Gastrocnemius medialis (tissue), 4 donors: ENCODE measurements around the gene SLC7A11. TPM values are rescaled to one million over a fixed set of nuclear protein-coding genes. Genes with fewer than 3 reads are reported as not detected.

Experiments used
- ATAC-seq, 2 donors: fragments of 150-250 bp; one replicate each; pipeline ENCODE4 v1.9.1; 2016
- DNase-seq, 2 donors: peaks; one replicate each; pipeline ENCODE4 v3.0.0-alpha.2; 2019
- H3K27ac ChIP-seq, 4 donors: fragments of 200-600 bp; sonication (generic); 1 replicate in 1 of 4; 2 replicates in 3 of 4; pipeline ENCODE4 v1.5.1; 2016 to 2018; ENCODE audit warnings: mild to moderate bottlenecking in 2 of 4, moderate library complexity in 1 of 4
- H3K27me3 ChIP-seq, 3 donors: fragments of 200-600 bp; sonication (generic) in 2 of 3; 1 replicate in 1 of 3; 2 replicates in 2 of 3; pipeline versions ENCODE4 v1.5.1 to v1.6.0; 2016 to 2019; ENCODE audit warnings: mild to moderate bottlenecking in 1 of 3, moderate library complexity in 1 of 3
- H3K36me3 ChIP-seq, 2 donors: fragments of 200-600 bp; sonication (generic) in 1 of 2; one replicate each; pipeline ENCODE4 v1.5.1; 2017 to 2018
- H3K4me1 ChIP-seq, 2 donors: fragments of 200-600 bp; sonication (generic) in 1 of 2; one replicate each; pipeline ENCODE4 v1.5.1; 2016 to 2017; ENCODE audit warnings: mild to moderate bottlenecking in 2 of 2
- H3K4me3 ChIP-seq, 4 donors: fragments of 200-600 bp; sonication (generic) in 3 of 4; 1 replicate in 1 of 4; 2 replicates in 3 of 4; pipeline ENCODE4 v1.5.1; 2016 to 2019; ENCODE audit warnings: mild to moderate bottlenecking in 2 of 4
- H3K9me3 ChIP-seq, 3 donors: fragments of 200-600 bp; sonication (generic) in 2 of 3; 1 replicate in 1 of 3; 2 replicates in 2 of 3; pipeline ENCODE4 v1.5.1; 2016 to 2019
- POLR2A ChIP-seq, 2 donors: fragments of 450-650 bp; IDR thresholded peaks; one replicate each; pipeline ENCODE4 v1.6.1; 2017; ENCODE audit warnings: antibody characterized with exemption in 2 of 2, mild to moderate bottlenecking in 2 of 2, moderate library complexity in 2 of 2
- in situ Hi-C, 4 donors: fragments of 200-750 bp; cut with MboI; loops; one replicate each; pipeline versions ENCODE4 v1.15.0 to v1.8.0; 2017; ENCODE audit warnings: low sequenced_read_pairs in 4 of 4
- intact Hi-C: fragments of 100-400 bp; cut with DNase I; formaldehyde crosslinking; loops from one replicate; pipeline ENCODE4 v1.15.1; 2023; ENCODE audit warnings: low total_unique reads
- total RNA-seq, 4 donors: library from RNA; depleted of rRNA; stranded (reverse); fragments of >200 nt; gene quantifications; one replicate each; pipeline versions ENCODE4 v1.1.0 to v1.2.3, GENCODE V29; 2016
- TF ChIP-seq, protein P1 (sequence below), 5 experiments: fragments of 450-650 bp in 3 of 5; fragments of 200-600 bp in 2 of 5; sonication (generic) in 2 of 5; IDR thresholded peaks in 4 of 5; conservative IDR thresholded peaks in 1 of 5; 1 replicate in 4 of 5; 2 replicates in 1 of 5; pipeline ENCODE4 v1.5.1; 2016 to 2019; ENCODE audit warnings: antibody characterized with exemption in 5 of 5, mild to moderate bottlenecking in 3 of 5, moderate library complexity in 3 of 5

SLC7A11 gene
- total RNA-seq, 4 donors from 2014 or later: 0.10 to 0.11 TPM; not detected in 2

DNA sequence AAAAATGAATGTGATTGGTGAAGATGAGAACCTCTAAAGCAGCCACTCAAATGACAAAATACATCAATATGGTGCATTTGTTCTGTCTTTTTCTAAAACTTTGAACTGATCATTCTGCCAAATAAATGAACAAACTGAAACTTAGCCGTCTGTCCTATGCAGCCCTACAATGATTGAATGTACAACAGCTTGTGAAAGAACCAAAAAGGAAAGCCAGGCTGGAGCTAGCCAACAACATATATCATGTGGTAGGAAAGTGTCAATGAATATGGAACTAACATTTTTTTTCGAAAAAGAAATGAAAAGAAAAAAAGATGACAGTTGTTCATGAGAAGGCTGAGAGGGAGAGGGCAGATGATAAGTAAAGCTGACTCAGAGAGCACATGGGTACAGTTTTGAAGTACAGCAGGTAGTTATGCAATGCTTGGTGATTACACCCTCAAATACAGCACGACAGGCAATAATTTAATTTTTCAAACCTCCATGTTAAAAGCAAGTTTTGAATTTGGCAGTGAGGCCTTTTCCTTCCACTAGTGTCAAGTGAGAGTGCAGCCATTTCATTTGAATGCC lies 21.2 kb upstream of the SLC7A11 start:
- Histone ChIP-seq H3K27ac (no peak overlapping the region), H3K36me3 (no peaks in the 10 kb centered on the region), H3K4me1 (no peaks in the 10 kb centered on the region), H3K27me3 (no peaks in the 10 kb centered on the region), H3K9me3 (no peaks in the 10 kb centered on the region), H3K4me3 (no peak overlapping the region)
- DNase-seq (no peak), ATAC-seq (no peak)
- in situ Hi-C loops (no loop called here), intact Hi-C loops (no loop called here)
- no peak for TF ChIP-seq POLR2A (IDR thresholded peaks at IDR 0.05)
- TF ChIP-seq, protein P1, sequence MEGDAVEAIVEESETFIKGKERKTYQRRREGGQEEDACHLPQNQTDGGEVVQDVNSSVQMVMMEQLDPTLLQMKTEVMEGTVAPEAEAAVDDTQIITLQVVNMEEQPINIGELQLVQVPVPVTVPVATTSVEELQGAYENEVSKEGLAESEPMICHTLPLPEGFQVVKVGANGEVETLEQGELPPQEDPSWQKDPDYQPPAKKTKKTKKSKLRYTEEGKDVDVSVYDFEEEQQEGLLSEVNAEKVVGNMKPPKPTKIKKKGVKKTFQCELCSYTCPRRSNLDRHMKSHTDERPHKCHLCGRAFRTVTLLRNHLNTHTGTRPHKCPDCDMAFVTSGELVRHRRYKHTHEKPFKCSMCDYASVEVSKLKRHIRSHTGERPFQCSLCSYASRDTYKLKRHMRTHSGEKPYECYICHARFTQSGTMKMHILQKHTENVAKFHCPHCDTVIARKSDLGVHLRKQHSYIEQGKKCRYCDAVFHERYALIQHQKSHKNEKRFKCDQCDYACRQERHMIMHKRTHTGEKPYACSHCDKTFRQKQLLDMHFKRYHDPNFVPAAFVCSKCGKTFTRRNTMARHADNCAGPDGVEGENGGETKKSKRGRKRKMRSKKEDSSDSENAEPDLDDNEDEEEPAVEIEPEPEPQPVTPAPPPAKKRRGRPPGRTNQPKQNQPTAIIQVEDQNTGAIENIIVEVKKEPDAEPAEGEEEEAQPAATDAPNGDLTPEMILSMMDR (IDR thresholded peaks at IDR 0.05 in 4 of 5, conservative IDR thresholded peaks at IDR 0.05 in 1 of 5): no peak

GRCh38 chr4:138262469-138262868 lies 20.3 kb upstream of the SLC7A11 start:
- intact Hi-C loops (no loop called here), in situ Hi-C loops (no loop called here)
- ATAC-seq (no peak), DNase-seq (no peak)
- no peak overlapping the region for H3K27ac ChIP-seq
- H3K27me3 ChIP-seq: no peaks in the 10 kb centered on the region
- no peaks in the 10 kb centered on the region for H3K36me3 ChIP-seq
- no peak overlapping the region for H3K4me3 ChIP-seq
- no peaks in the 10 kb centered on the region for H3K9me3 ChIP-seq
- no peak for TF ChIP-seq POLR2A (IDR thresholded peaks at IDR 0.05)
- TF ChIP-seq, protein P1 (IDR thresholded peaks at IDR 0.05 in 4 of 5, conservative IDR thresholded peaks at IDR 0.05 in 1 of 5): no peak
- no peaks in the 10 kb centered on the region for H3K4me1 ChIP-seq

- ATAC-seq: no peak
- Histone ChIP-seq H3K9me3 (no peaks in the 10 kb centered on the region), H3K4me3 (no peak overlapping the region), H3K36me3 (no peaks in the 10 kb centered on the region), H3K27ac (no peak overlapping the region), H3K27me3 (no peaks in the 10 kb centered on the region), H3K4me1 (no peaks in the 10 kb centered on the region)
- no peak for TF ChIP-seq POLR2A (IDR thresholded peaks at IDR 0.05)
- TF ChIP-seq, protein P1 (IDR thresholded peaks at IDR 0.05 in 4 of 5, conservative IDR thresholded peaks at IDR 0.05 in 1 of 5): no peak
- in situ Hi-C loops: no loop called here
- no peak for DNase-seq
- intact Hi-C loops: no loop called here
These were observed 19.9 kb upstream of the SLC7A11 start for GRCh38 chr4:138262030-138262429.

- TF ChIP-seq POLR2A (IDR thresholded peaks at IDR 0.05): no peak
- TF ChIP-seq, protein P1 (IDR thresholded peaks at IDR 0.05 in 4 of 5, conservative IDR thresholded peaks at IDR 0.05 in 1 of 5): no peak
- intact Hi-C loops (no loop called here), in situ Hi-C loops (no loop called here)
- Histone ChIP-seq H3K27me3 (no peaks in the 10 kb centered on the region), H3K4me3 (no peak overlapping the region), H3K36me3 (no peaks in the 10 kb centered on the region), H3K27ac (no peak overlapping the region), H3K4me1 (no peaks in the 10 kb centered on the region), H3K9me3 (no peaks in the 10 kb centered on the region)
- ATAC-seq: no peak
- no peak for DNase-seq
These were observed 17.7 kb upstream of the SLC7A11 start for GRCh38 chr4:138259824-138260223.

DNA sequence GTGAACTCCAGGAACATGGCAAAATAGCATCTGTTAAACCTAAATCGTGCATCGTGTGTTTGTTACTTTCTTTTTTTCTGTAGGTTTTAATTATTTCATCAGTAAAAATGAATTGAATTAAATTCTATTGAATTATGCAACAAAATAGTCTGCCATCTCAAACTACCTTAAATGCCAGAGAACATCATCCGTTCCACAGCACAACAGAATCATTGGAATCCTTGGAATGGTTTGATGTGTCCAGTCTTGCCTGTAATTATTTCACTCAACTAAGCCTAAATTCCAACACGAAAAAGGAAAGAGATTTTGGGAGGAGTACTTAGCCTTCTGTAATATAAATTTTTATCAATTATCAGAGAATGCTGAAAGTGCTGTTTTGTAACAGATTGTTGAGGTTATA lies 17.1 kb upstream of the SLC7A11 start:
- TF ChIP-seq, protein P1 (IDR thresholded peaks at IDR 0.05 in 4 of 5, conservative IDR thresholded peaks at IDR 0.05 in 1 of 5): no peak
- no peak for TF ChIP-seq POLR2A (IDR thresholded peaks at IDR 0.05)
- no peak for ATAC-seq
- intact Hi-C loops: no loop called here
- Histone ChIP-seq H3K9me3 (no peaks in the 10 kb centered on the region), H3K27me3 (no peaks in the 10 kb centered on the region), H3K4me1 (no peaks in the 10 kb centered on the region), H3K36me3 (no peaks in the 10 kb centered on the region), H3K4me3 (no peak overlapping the region), H3K27ac (no peak overlapping the region)
- in situ Hi-C loops: no loop called here
- DNase-seq: no peak
